Adrenal gland (tissue), 12 donors: ENCODE data around the gene C5orf24. TPM values are rescaled to one million over a fixed set of nuclear protein-coding genes. Genes with fewer than 3 reads are reported as not detected.

Experiments used
- DNase-seq, 7 donors: peaks; one replicate each; pipeline ENCODE4 v3.0.0-alpha.2; 2019 to 2020
- H3K27ac ChIP-seq, 5 donors: fragments of 200-600 bp; sonication (generic) in 4 of 5; 1 replicate in 3 of 5; 2 replicates in 2 of 5; pipeline versions ENCODE4 v1.5.1 to v1.8.0; 2016 to 2020; ENCODE audit warnings: mild to moderate bottlenecking in 1 of 5
- H3K27me3 ChIP-seq: fragments of 200-600 bp; 2 replicates; pipeline ENCODE4 v1.8.0; 2021
- H3K36me3 ChIP-seq, 2 donors: fragments of 200-600 bp; replicated peaks in 1 of 2; 1 replicate in 1 of 2; 2 replicates in 1 of 2; pipeline versions ENCODE4 v1.5.1 to v1.8.0; 2018 to 2022
- H3K4me1 ChIP-seq, 2 donors: fragments of 200-600 bp; replicated peaks in 1 of 2; 1 replicate in 1 of 2; 2 replicates in 1 of 2; pipeline versions ENCODE4 v1.5.1 to v1.8.0; 2018 to 2021
- H3K4me3 ChIP-seq, 4 donors: fragments of 200-600 bp; sonication (generic) in 3 of 4; one replicate each; pipeline ENCODE4 v1.5.1; 2016 to 2018
- H3K9me3 ChIP-seq, 3 donors: fragments of 200-600 bp; sonication (generic) in 1 of 3; replicated peaks in 1 of 3; 1 replicate in 2 of 3; 2 replicates in 1 of 3; pipeline versions ENCODE4 v1.5.1 to v1.8.0; 2016 to 2021
- CTCF ChIP-seq, 6 experiments: fragments of 450-650 bp in 4 of 6; fragments of 200-600 bp in 2 of 6; sonication (generic) in 1 of 6; IDR thresholded peaks; 1 replicate in 5 of 6; 2 replicates in 1 of 6; pipeline versions ENCODE4 v1.5.1 to v1.8.0; 2016 to 2021; ENCODE audit warnings: antibody characterized with exemption in 6 of 6, mild to moderate bottlenecking in 2 of 6, moderate library complexity in 1 of 6
- POLR2A ChIP-seq, 2 donors: fragments of 450-650 bp; IDR thresholded peaks; one replicate each; pipeline ENCODE4 v1.6.1; 2017; ENCODE audit warnings: antibody characterized with exemption in 2 of 2, mild to moderate bottlenecking in 2 of 2, moderate library complexity in 1 of 2
- WGBS, 4 donors: extraction: QIAGEN DNeasy Blood & Tissue Kit in 2 of 4; methylation state at CpG; one replicate each; pipeline versions ENCODE4 v1.1.5 to v1.1.7; 2013 to 2017; 5-methylcytosine and 5-hydroxymethylcytosine counted together
- intact Hi-C, 2 donors: fragments of 100-400 bp; cut with DNase I; formaldehyde crosslinking; loops; one replicate each; pipeline versions ENCODE4 v1.14.1 to v1.15.0; 2022 to 2023
- polyA plus RNA-seq, 3 donors: library from polyadenylated mRNA; stranded (reverse); fragments of 200-250 nt in 2 of 3; fragments of 350-450 nt in 1 of 3; fragmentation: Illumina TruSeq in 1 of 3; extraction: RNeasy Lipid Tissue Mini Kit (QIAGEN cat#74804) in 1 of 3; gene quantifications; one replicate each; pipeline ENCODE4 v1.2.3, GENCODE V29; 2013 to 2014
- total RNA-seq, 9 donors: library from RNA; depleted of rRNA in 4 of 9; stranded (reverse); fragments of >200 nt in 4 of 9; fragments of 120-200 nt in 1 of 9; fragmentation: NEBNext Ultra II Directional in 1 of 9; extraction: Animal tissue kit (Norgen Biotek cat#: 25700) in 1 of 9; gene quantifications; one replicate each; pipeline versions ENCODE4 v1.1.0 to v1.2.4, GENCODE V29; 2013 to 2023
- donor health status: healthy with polysubstance abuse.
- donor health status: Bipolar disorder and iron deficiency.
- donor health status: DM: yes; HTN: yes; CAD: no.
- donor health status: DM: no; HTN: no; CAD: no.
- donor health status: DM: no; HTN: no; CAD: no.
- donor health status: DM: yes; HTN: yes; CAD: no.

Gene C5orf24
- total and polyA plus RNA-seq, 12 donors: 13.5 to 68.2 (median 42.4) TPM

GRCh38 chr5:134891473-134891872 lies 45.7 kb downstream of the C5orf24 start:
- 94 to 100% (median 98%) methylated on average over 1 of the region's 1 CpG for WGBS, 4 donors
- TF ChIP-seq POLR2A (IDR thresholded peaks at IDR 0.05) (no peak), CTCF (IDR thresholded peaks at IDR 0.05) (no peak)
- DNase-seq: no peak
- Histone ChIP-seq H3K9me3 (no peaks in the 10 kb centered on the region), H3K4me3 (no peak overlapping the region), H3K27ac (no peak overlapping the region), H3K27me3 (no peaks in the 10 kb centered on the region), H3K4me1 (peaks cover 3 to 6% of the 10 kb centered on the region in 2 donors), H3K36me3 (peaks cover 0 to 22% of the 10 kb centered on the region in 2 donors)
- intact Hi-C loops: no loop called here

- intact Hi-C loops: no loop called here
- no peak for DNase-seq
- 92 to 96% (median 94%) methylated on average over 3 of the region's 3 CpGs for WGBS, 4 donors
- Histone ChIP-seq H3K27ac (no peak overlapping the region), H3K36me3 (peaks cover 0 to 26% of the 10 kb centered on the region in 2 donors), H3K9me3 (no peaks in the 10 kb centered on the region), H3K27me3 (no peaks in the 10 kb centered on the region), H3K4me3 (no peak overlapping the region), H3K4me1 (peaks cover 3 to 6% of the 10 kb centered on the region in 2 donors)
- TF ChIP-seq POLR2A (IDR thresholded peaks at IDR 0.05): no peak
- TF ChIP-seq CTCF (IDR thresholded peaks at IDR 0.05): no peak
Measured at GRCh38 chr5:134892282-134892681, 46.5 kb downstream of the C5orf24 start.

GRCh38 chr5:134892926-134893325 lies 47.2 kb downstream of the C5orf24 start:
- H3K4me3 ChIP-seq: no peak overlapping the region
- no peaks in the 10 kb centered on the region for H3K9me3 ChIP-seq
- WGBS, 4 donors: 92 to 99% (median 94%) methylated on average over 2 of the region's 2 CpGs
- no peaks in the 10 kb centered on the region for H3K27me3 ChIP-seq
- TF ChIP-seq POLR2A (IDR thresholded peaks at IDR 0.05) (no peak), CTCF (IDR thresholded peaks at IDR 0.05) (no peak)
- H3K27ac ChIP-seq: no peak overlapping the region
- intact Hi-C loops: no loop called here
- DNase-seq: no peak
- peaks cover 3 to 6% of the 10 kb centered on the region in 2 donors for H3K4me1 ChIP-seq
- H3K36me3 ChIP-seq: peaks cover 0 to 31% of the 10 kb centered on the region in 2 donors

- Histone ChIP-seq H3K9me3 (no peaks in the 10 kb centered on the region), H3K4me3 (no peak overlapping the region), H3K27me3 (no peaks in the 10 kb centered on the region), H3K27ac (peak overlapping the region; percentile 3 to 55 (median 38)), H3K4me1 (peaks cover 3 to 6% of the 10 kb centered on the region in 2 donors), H3K36me3 (peaks cover 0 to 25% of the 10 kb centered on the region in 2 donors)
- TF ChIP-seq CTCF (IDR thresholded peaks at IDR 0.05) (no peak), POLR2A (IDR thresholded peaks at IDR 0.05) (no peak)
- intact Hi-C loops: no loop called here
- DNase-seq: peak in 6 of 7 donors; percentile 42 to 80 (median 77)
- 49 to 64% (median 54%) methylated on average over 7 of the region's 7 CpGs for WGBS, 4 donors
Measured at GRCh38 chr5:134893748-134894505, 48.2 kb downstream of the C5orf24 start.
